T-helper 2 cell (primary cell): ENCODE measurements around the gene HES5.

Experiments used
- DNase-seq, 5 experiments: peaks; one replicate each; pipeline versions ENCODE4 v3.0.0 to v3.0.0-alpha.2; 2012 to 2022

The HES5 gene

DNA sequence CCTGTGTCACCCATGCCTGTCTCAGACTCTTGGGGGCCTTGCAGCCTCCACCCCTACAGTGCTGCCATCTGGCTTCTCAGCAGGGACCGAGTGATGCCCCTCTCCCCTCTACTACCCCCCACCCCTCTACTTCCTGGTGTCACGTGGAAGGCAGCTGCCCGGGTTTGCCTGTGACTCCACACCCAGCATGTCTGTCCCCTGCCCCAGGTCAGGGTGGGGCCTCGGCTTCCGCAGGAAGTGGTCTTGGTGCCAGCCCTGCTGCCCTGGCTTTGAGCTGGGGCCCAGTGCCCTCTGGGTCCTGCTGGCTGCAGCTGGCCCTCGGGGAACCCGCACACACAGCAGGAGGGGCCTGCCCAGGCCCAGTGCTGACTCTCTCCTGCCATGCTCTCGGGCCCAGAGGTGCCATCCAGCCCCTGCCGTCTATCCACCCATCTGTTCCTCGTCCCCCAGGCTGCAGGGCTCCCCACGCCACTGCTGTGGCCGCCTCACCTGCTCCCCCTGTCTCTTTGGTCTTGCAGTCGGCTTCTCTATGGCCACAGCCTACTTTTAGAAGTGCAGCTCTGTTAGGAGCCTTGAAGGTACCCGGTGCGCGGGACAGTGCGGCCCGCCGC lies 30.0 kb downstream of the HES5 start:
- DNase-seq, result peak in 1 of 5 experiments; percentile 66

DNA sequence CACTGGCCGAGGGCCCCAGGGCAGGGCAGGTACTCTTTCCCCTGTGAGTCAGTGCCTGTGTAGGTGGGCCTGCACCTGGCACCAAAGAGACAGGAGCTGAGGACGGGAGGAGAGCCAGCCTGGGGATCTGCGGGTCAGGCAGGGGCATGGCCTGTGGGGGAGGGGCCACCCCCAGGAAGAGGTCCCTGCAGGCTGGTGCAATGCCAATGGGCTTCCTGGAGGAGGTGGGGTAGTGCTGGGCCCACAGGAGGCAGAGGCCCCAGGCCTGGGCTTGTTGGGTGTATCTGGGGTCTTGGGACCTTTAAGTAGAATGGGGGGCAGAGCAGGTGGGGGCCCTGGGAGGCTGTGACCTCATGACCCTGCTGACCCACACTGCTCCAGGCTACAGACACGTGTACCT lies 30.8 kb downstream of the HES5 start:
- DNase-seq, result no peak

DNA sequence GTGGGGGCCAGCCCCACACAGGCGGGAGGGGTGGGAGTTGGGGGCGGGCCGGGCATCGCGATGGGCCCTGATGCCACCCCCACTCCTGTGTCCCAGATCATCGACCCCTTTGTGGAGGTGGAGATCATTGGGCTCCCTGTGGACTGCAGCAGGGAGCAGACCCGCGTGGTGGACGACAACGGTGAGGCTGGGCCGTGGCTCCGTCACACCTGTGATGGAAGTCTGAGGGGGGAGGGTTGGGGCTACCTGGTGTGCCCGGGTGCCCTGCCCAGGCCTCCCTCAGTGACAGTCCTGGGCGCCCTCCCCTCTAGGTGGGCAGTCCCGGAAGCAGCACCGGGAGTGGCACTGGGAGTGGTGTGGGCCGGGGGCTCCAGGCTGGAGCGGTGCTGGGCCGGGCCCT lies 31.4 kb downstream of the HES5 start:
- no peak for DNase-seq

DNA sequence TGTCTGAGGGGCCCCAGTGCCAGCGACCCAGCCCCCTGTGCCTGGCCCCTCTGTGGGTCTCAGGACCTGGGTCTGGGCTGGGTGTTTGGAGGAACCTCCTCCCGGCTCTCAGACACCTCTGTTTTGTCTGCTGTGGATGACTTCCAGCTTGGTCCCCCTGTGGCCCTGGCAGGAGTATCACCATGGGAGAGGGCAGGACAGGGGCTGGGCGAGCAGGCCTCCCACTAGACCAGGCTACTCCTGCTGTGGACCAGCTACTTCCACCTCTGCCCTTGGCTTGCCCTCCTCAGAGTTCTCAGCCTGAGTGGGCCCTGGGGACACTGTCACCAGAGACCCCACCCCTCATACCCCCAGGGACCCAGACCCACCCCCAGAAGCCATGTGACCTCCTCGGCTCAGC lies 32.2 kb downstream of the HES5 start:
- DNase-seq, result no peak

DNA sequence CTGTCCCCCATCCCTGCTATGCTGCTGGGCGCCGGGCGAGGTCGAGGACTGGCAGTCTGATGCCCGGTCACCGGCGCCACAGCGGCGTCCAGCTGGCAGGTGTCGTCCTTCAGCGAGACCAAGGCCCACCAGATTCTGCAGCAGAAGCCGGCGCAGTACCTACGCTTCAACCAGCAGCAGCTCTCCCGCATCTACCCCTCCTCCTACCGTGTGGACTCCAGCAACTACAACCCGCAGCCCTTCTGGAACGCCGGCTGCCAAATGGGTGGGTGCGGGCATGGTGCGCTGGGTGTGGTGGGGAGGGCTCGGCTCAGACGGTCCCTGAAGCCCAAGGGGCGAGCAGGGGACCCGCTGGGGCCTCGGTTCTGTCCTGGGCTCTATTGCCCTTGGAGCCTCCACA lies 33.3 kb downstream of the HES5 start:
- DNase-seq, result no peak

DNA sequence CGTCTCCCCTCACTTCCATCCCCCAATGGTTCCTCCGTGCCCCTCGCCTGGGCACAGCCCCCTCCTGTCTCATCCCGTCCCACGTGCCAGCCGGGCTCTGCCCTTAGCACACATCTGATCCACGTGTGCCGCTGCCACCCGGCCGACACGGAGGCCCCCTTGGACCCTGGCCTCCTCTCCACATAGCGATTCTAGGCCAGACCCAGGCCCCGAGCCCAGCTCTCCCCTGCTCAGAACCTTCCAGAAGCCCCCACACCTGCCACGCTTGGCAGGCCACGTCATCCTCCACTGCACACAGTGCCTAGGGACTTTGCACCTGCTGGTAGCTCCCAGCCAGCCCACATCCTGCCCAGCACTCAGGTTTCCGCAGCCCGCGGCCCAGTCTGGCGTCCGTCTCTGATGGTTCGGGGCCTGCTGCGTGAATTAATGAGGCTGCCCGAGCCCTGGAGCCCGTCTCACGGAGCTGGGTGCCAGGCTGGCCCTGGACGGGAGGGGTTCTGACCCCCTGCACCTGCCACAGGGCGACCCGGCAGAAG lies 33.9 kb downstream of the HES5 start:
- peak in 2 of 5 experiments; percentile 41 to 43 for DNase-seq

DNA sequence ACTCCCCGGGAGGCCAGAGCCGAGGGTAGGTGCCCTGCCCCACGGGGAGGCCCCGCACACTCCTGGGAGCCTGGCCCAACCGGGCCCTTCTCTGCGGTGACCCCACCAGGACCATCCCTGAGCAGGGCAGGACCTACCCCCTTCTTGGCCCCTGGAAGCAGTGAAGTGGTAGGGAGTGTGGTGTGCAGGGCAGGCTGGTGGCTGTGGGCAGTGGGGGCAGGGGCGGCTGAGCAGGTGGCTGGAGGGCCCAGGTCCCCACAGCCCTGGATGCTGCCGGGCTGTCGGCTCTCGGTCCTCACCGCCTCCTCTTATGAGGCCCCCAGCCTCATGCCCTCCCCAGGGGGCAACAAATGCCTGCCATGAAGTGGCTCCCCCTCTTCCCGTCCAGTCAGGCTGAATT lies 34.5 kb downstream of the HES5 start:
- no peak for DNase-seq

DNA sequence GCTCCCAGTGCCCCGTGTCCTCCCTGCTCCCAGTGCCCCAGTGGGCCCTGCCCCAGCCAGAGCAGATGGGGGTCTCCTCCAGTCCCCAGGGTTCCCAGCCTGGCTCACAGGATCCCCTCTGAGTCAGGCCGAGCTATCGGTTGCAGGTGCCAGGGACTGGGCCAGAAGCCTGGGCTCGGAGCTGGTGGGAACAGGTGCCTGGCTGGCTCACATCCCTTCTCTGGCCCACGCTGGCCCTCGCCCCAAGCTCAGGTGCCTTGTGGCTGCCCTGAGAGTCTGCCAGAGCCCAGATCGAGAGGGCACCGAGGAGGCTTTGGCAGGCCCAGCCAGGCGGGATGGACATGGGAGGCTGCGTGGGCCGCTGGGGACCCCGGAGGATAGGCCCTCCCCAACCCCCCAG lies 35.0 kb downstream of the HES5 start:
- no peak for DNase-seq

DNA sequence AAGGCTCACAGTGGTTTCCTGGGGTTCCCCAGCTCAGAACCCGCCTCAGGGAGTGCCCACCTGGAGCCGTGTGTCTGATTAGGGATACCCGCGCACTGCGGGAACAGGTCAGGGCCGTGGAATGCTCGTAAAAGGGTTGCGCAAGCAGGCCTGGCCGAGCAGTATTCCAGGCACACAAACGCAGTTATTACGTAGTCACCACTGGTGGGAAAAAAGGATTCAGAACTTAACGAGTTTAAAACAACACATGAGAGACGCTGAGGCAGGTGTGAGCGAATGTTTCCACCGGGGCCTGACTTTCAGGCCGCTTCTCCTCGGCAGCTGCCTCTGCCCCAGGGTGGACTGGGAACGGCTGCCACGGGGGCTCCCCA lies 35.8 kb downstream of the HES5 start:
- no peak for DNase-seq

DNA sequence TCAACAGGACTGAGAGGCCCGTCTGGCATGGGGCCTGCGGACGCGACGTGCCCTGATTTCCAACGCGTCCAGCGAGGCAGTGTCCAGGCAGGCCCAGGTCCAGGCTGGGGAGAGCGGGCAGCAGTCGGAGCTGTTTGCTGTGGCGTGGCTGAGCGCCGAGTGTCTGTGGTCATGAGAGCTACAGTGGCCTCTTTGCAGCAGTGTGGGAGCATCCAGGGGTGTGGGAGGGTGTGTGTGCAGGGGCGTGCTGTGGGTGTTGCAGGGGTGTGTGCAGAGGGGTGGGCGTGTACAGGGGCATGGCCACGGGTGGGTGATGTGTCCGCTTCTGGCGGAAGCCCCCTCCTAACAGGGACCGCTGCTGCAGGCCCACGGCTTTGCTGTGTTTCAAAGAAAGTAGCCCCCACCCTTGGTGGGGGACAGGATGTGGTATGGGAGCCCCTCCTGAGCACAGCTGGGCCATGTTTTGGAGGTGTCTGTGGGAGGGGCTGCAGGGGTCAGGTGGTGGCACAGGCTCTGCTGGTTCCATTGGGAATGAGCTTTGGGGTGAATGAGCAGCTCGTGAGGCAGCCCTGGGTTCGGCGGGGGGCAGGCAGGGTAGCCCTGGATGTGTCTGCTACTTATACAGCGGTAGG lies 36.3 kb downstream of the HES5 start:
- peak in 1 of 5 experiments; percentile 16 for DNase-seq

DNA sequence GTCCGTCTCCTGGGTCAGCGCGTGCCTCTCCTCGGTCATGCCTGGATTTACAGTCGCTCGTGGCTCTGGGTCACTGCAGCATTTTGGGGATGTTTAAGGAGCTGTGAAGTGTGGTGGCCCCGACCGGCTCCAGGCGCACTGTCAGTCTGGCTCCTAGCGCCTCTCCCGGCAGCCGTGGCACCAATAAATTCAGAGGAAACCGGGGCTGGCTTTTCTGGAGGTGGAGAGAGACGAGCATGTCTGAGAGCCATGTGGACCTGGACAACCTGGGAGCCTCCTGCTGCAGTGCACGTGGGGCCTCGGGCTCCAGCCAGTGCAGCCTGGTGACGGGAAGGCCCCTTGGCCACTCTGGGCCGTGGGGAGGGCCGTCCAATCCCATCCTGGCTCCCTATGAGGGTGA lies 36.8 kb downstream of the HES5 start:
- no peak for DNase-seq

DNA sequence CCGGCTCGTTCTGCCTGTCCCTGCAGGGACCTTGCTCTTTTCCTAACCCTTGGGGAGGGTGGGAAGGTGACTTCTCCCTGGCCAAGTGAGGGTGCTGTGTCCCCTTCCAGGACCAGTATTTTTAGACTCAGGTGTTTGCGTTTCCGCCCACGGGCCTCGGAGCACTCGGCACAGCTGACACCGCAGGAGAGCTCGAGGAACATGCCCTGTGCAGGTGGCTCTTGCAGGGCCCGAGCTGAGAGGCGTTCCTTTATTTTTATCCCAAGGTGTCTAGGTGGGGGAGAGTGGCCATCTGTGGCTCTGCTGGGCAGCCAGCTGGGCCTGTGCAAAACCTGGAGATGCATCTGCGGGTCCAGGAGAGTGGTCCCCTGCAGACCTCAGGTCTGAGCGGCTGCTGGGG lies 38.0 kb downstream of the HES5 start:
- no peak for DNase-seq

DNA sequence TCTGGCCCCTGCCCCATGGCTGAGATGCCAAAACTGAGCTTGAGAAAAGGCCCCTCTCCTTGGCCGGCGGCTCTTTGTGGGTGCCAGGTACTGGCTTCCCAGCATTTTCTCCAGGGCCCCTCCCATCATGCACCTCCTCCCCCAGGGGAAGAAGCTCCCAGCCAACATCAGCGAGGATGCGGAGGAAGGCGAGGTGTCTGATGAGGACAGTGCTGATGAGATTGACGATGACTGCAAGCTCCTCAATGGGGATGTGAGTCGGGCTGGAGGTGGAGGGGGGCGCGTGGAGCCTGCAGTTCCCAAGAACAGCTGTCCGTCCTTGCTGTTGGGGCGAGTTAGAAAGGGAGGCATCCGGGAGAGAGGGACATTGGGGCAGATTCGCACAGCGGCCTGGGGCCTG lies 40.4 kb downstream of the HES5 start:
- no peak for DNase-seq

DNA sequence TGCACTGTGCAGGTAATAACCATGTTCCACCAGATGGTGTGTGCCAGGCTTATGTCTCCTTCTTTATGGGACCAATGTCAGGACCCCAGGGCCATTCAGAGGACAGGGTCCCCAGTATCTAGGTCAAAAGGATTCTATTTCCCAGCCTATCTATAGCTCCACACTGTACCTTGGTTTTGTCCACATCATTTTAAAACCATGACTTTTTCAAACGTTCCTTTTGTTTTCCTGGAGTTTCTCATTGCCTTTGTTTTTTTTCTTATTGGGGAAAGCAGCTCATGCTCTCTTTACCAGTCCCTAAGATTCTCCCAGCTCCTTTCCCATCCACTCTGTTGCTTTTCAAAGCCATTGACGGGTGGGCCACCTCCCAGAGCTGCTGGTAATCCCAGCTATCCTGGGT lies 41.4 kb downstream of the HES5 start:
- no peak for DNase-seq

DNA sequence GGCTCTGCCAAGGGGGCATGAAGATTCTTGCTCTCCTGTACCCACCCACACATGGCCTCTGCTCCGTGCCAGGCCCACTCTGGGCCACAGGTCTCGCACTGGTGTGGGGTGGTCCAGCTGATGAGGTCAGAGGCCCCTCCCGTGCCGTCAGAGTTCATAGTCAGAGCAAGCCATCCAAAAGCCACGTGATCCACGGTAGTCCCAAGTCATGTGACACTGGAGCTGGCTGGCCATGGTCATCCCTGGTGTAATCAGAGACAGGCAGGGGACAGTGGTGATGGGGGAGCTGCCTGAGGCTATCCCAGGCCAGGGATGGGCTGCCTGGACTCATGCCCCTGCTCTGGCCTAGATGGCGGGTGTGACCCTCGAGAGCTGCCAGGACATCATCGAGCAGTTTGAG lies 43.5 kb downstream of the HES5 start:
- no peak for DNase-seq

DNA sequence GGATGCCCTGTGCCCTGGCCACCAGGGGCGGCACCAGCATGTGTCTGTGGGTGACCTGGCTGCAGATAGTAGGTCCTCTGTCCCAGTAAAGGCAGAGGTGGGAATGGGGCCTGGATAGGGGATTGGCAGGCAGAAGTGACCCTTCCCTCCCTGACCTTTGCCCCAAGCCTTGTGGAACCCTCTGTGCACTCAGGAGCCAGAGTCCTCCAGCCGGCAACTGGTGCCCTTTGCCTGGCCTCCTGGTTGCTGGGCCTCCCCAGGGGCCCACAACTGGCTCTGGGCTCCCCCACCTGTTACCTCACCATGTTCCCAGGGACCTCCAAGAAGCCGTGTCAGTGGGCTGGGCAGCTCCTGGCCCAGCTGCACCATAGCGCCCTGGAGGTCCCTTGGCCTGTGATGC lies 44.0 kb downstream of the HES5 start:
- DNase-seq, result no peak

DNA sequence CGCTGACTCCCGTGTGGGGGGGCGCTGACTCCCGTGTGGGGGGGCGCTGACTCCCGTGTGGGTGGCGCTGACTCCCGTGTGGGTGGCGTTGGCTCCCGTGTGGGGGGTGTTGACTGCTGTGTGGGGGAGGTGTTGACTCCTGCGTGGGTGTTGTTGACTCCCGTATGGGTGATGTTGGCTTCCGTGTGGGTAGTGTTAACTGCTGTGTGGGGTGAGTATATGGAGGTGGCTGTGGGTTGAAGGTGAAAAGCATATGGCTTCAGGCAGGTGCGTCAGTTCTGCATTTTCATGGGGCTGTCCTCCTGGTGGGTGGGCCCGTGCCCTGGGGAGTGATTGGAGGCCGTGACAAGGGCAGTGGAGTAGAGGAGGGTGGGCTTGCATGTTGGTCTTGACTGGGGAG lies 46.1 kb downstream of the HES5 start:
- DNase-seq, result no peak

DNA sequence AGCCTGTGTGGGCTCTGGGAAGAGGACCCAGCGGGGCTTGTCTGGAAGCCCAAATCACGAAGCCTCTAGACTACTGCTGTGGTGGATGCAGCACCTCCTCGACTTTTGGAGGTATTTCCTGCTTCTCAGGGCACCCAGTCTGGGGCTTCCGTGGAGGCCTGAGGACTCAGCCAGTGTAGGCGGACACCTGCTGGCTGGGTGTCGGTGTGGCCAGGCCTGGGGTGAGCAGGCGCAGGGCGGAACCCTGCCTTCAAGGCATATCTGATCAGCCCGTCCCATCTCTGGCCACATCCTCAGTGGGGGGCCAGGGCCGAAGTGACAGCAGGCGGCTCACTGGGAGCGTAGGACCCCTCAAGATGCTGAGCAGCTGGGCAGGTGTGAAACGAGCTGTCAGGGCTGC lies 47.0 kb downstream of the HES5 start:
- DNase-seq, result no peak

DNA sequence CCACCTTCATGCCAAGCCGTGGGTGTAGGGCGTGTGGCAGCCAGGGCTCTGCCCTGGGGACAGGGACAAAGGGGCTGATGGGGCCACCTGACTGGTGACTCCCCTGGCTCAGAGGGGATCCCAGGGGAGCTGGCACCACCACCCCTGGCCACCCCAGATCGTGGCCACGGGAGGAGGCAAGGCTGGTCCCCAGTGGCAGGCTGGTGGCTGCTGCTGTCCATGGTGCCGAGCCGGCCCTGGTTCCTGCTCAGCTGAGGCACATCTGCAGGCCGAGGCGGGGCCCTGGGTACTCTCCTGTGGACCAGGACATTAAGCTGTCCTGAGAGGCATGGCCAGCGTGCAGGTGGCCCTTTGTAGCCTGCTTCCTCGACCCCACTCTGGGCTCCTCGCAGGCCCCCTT lies 47.5 kb downstream of the HES5 start:
- DNase-seq, result no peak

DNA sequence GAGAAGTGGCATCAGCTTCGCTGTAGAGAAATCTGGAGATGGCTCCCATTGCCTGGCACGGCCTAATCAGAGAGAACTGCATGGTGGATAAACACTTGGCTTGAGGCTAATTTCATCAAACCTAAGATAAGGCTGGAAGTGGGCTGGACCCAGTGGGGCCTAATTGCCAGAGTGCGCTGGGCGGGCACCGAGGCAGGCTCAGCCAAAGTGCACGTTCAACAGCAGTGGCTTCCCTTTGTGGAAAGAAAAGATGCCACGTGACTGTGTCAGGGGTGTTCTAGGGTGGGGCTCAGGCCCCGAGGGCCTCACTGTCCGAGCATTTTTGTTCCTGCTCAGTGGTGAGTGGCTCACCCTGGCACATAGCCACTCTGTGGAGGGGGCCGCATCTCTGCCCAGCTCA lies 48.2 kb downstream of the HES5 start:
- no peak for DNase-seq

DNA sequence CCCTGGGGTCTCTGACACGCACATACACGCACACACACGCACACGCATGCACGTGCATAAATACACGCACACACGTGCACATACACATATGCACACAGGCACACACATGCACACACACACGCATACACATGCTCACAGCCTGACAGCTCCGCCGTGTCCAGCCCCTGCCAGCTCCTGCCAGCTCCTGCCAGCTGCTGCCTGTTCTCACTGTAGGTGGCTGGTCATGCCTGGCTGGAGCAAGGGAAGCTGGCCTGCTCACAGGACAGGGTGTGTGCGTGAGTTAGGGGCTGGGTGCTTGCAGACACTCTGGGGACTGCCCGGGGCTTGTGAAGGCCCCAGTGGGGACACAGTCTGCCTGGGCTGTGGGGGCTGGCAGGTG lies 49.1 kb downstream of the HES5 start:
- no peak for DNase-seq

DNA sequence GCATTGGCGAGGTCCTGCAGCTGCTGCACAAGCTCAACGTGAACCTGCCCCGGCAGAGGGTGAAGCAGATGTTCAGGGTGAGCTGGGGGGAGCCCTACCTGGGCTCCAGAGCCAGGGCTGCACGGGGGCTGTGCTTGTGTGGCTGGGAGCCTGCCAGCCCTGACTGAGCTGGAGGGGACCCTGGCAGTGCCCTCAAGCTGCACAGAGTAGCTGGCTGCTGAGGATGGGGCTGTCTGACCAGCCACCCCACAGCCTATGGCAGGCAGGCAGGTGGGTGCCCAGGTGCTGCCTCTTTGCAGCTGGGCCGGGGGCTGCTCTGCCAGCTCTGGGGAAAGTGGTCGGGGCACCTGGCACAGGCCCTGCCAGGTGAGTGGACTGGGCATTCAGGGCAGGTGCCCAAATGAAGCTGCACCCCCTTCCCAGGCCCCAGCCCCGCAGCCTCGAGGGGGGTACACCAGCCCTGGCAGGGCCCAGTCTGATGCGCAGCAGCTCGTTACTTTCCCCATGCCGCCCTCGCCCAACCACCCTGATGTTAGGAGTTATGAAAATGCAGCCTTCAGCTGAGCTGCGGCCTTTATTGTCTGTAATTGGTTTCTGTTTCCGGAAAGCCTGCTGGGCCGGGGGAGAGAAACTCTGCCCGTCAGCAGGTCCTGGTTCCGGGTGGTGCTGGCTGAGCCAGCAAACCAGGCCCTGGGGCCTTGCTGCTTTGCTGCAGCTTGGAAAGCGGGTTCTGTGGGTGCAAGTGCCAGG lies 49.7 kb downstream of the HES5 start:
- DNase-seq, result no peak

DNA sequence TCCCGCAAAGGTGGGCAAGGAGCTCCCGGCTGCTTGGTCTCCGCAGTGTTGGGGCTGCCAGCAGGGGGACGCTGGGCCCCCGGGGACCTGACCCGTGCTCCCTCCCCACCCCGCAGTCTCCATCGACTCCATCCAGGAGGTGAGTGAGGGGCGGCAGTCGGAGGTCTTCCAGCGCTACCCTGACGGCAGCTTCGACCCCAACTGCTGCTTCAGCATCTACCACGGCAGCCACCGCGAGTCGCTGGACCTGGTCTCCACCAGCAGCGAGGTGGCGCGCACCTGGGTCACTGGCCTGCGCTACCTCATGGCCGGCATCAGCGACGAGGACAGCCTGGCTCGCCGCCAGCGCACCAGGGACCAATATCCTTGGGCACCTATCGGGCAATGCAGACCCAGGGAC lies 50.4 kb downstream of the HES5 start:
- DNase-seq, result no peak

DNA sequence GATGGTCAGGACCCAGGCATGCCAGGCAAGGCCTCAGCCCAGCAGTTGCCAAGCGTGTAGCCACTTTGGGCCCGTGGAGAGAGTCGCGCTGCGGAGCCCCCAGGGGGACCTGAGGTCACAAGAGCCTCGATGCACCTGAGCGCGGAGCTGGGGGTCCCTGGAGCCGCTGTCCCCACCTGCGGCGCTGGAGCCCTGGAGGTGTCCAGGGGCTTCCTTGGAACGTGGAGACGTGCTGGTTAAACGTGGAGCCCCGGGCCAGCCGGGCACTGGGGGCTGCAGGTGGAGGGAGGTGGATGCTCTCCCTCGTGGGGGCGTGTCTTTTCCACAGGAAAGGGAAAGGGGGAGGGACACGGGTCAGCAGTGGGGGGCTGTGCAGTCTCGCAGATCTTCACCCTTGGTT lies 50.9 kb downstream of the HES5 start:
- DNase-seq, result no peak
